BJ (cell line): ENCODE measurements around the gene PRR12. TPM values are rescaled to one million over a fixed set of nuclear protein-coding genes. Genes with fewer than 3 reads are reported as not detected.

Source experiments
- CTCF ChIA-PET: fragments of 350-600 bp; formaldehyde crosslinking; extraction: SDS; loops from one replicate; lab custom pipeline; 2021; ENCODE audit warnings: antibody characterized with exemption, inconsistent platforms; lab: Yijun Ruan, JAX
- POLR2A ChIA-PET: fragments of 300-600 bp; sonication (Branson Sonifier 250); formaldehyde crosslinking; extraction: SDS; loops from one replicate; lab custom pipeline; 2021; ENCODE audit warnings: antibody characterized with exemption; lab: Charles Lee
- DNase-seq: peaks from one replicate; pipeline ENCODE4 v3.0.0-alpha.2; 2011; ENCODE audit warnings: low read depth
- H3K27me3 ChIP-seq: 2 replicates; pipeline ENCODE4 v1.6.0; 2011; ENCODE audit warnings: low read length; ENCODE audit not compliant: control insufficient read depth, insufficient read depth
- H3K36me3 ChIP-seq: 2 replicates; pipeline ENCODE4 v1.5.1; 2011; ENCODE audit warnings: low read length; ENCODE audit not compliant: control insufficient read depth, insufficient read depth
- H3K4me3 ChIP-seq: 2 replicates; pipeline ENCODE4 v1.5.1; 2011; ENCODE audit warnings: low read depth, mild to moderate bottlenecking, control low read depth, low read length
- CTCF ChIP-seq: IDR thresholded peaks from 2 replicates; pipeline ENCODE4 v1.5.1; 2011; ENCODE audit warnings: low read depth, mild to moderate bottlenecking, control low read depth, inconsistent platforms, low read length, moderate library complexity; ENCODE audit not compliant: insufficient read depth
- polyA plus RNA-seq: library from polyadenylated mRNA; depleted of rRNA; stranded (reverse); fragments of >200 nt; gene quantifications from 2 replicates; pipeline ENCODE4 v1.2.3, GENCODE V29; 2011

PRR12 gene
- polyA plus RNA-seq, 1 experiment: 0.42 TPM

DNA sequence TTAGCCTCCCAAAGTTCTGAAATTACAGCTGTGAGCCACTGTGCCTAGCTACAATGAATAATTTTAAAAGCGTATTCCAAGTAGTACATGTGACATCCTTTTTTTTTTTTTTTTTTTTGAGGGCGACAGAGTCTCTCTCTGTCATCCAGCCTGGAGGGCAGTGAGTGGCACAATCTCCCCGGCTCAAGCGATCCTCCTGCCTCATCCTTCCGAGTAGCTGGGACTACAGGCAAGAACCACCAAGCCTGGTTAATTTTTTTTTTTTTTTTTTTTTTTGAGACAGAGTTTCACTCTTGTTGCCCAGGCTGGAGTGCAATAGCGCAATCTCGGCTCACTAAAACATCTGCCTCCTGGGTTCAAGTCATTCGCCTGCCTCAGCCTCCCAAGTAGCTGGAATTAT lies 3.8 kb upstream of the PRR12 start:
- no peaks in the 10 kb centered on the region for H3K27me3 ChIP-seq
- DNase-seq: no peak
- H3K36me3 ChIP-seq: no peaks in the 10 kb centered on the region
- no peak overlapping the region for H3K4me3 ChIP-seq
- TF ChIP-seq CTCF: no peak
- ChIA-PET CTCF (interaction anchor here (0.7 to 1.6 kb wide), 2 partner anchors 17 to 19 kb away, joined by 4 read pairs; no protein-coding TSS in a partner anchor), POLR2A (interaction anchor here (0.6 kb wide), 1 partner anchor 84 kb away, joined by 7 read pairs; no protein-coding TSS in a partner anchor)

- no peak for DNase-seq
- no peak overlapping the region for H3K4me3 ChIP-seq
- no peak for TF ChIP-seq CTCF
- no peaks in the 10 kb centered on the region for H3K27me3 ChIP-seq
- ChIA-PET CTCF (interaction anchor here (1.6 kb wide), 1 partner anchor 18 kb away, joined by 4 read pairs; no protein-coding TSS in a partner anchor), POLR2A (no interaction called here)
- no peaks in the 10 kb centered on the region for H3K36me3 ChIP-seq
These were observed 2.4 kb upstream of the PRR12 start for GRCh38 chr19:49588365-49589122.

DNA sequence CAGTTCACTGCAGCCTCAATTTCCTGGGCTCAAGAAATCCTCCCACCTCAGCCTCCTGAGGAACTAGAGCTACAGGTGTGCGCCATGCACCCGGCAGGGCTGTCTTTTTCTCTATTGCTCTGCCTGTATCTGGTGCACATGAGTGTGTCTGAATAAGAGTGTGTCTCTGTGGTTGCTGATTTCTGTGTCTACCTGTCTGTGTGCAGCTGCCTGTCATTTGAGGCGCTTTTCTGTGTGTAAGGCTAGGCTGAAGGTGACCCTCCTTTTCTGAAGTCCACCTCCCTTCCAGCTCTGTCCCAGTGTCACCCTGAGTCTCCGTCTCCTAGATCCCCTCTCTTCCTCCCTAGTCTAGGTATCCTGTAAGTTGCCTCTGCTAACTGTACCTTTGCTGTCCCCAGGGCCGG lies 1.5 kb upstream of the PRR12 start:
- Histone ChIP-seq H3K36me3 (peaks cover 2% of the 10 kb centered on the region), H3K27me3 (no peaks in the 10 kb centered on the region), H3K4me3 (no peak overlapping the region)
- CTCF ChIA-PET: no interaction called here
- POLR2A ChIA-PET: interaction anchor here (0.6 kb wide), 1 partner anchor 85 kb away, joined by 4 read pairs; no protein-coding TSS in a partner anchor
- DNase-seq: no peak
- TF ChIP-seq CTCF: no peak

DNA sequence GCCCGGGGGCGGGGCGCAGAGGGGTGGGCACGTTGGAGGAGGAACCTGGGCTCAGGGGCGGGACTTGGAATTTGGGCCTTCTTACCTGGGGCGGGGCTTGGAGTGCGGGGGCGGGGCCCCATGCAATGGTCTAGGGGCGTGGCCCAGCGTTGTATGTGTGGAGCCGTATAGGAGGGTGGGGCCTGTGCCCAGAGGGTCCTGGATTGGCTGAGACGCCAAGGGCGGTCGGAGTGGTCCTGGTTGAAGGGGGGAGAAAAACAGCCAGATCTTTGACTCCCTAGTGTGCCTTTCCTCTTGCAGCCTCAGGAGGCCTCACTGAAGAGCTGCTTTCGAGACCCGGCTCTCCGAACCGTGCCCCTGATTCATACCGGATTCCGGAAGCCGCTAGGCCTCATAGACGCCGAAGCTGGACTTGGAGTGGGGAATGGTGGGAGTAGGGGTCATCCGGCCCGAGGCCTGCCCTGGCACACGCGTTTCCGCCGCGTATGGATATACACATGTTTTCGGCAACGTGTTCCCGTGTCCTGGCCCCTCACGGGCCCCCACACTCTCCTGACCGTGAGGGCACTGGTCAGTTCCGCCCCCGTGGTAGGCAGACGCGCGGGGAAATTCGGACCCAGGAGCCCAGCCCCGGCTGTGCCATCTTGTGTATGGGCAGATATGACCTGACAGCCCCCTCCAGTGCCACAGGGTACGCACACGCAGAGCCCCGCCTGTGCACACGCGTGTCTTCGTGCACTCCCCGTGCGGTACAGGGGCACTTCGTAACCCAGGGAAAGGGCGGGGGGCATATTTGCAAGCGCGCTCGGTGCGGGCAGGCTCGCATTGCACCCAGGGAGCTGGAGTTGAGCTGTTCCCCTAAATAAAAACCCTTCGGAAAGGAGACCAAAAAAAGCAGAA lies 661 bp upstream of the PRR12 start:
- ChIA-PET CTCF (interaction anchor here (1.0 kb wide), 1 partner anchor 20 kb away, joined by 5 read pairs; no protein-coding TSS in a partner anchor), POLR2A (interaction anchor here (0.5 kb wide), 1 partner anchor 63 kb away, joined by 13 read pairs; the partner anchor contains the start of gene RCN3)

More for the DNA sequence above, 661 bp upstream of the PRR12 start:
- peak; percentile 75 for DNase-seq
- TF ChIP-seq CTCF: peak; percentile 19; the same call in 1 of the 2 replicates
- H3K4me3 ChIP-seq: peak overlapping the region; percentile 53
- peaks cover 5% of the 10 kb centered on the region for H3K36me3 ChIP-seq
- H3K27me3 ChIP-seq: no peaks in the 10 kb centered on the region
